GM18507 (cell line): ENCODE data around the gene NT5C3B.
"Not testable (repeated sequence)": the region's sequence is repeated elsewhere in the genome, so short reads cannot be mapped to it uniquely, and the experiment has no call there.

Experiments used
- DNase-seq: peaks from one replicate; pipeline ENCODE4 v3.0.0; 2011; ENCODE audit warnings: low read depth; ENCODE audit not compliant: insufficient read length; ENCODE audit errors: extremely low spot score
- FAIRE-seq: peaks from 2 replicates; lab custom pipeline; 2011; peaks lifted over from hg19 to GRCh38; lab: Jason Lieb, UNC

NT5C3B gene

DNA sequence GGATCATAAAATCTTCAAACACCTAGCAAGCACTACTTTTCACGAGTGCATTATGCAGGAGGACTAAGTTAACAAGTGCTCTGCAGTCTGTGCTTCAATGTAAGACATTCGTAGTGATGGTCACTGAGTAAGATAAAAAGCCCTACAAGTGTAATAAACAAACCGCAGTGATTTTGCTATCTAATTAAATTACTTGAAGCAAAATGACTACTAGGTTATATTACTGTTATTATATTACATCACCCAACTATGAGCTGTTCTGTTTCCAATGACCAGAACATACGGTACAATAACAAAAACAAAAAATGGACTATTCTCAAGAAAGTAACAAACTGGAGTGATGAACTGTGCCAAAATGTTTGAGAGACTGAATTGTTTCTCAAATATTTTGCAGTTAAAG, 12.8 kb upstream of the NT5C3B start:
- DNase-seq (no peak), FAIRE-seq (no peak)

- no peak for DNase-seq
- FAIRE-seq = no peak
Observed at GRCh38 chr17:41844971-41845370, 8.9 kb upstream of the NT5C3B start.

DNA sequence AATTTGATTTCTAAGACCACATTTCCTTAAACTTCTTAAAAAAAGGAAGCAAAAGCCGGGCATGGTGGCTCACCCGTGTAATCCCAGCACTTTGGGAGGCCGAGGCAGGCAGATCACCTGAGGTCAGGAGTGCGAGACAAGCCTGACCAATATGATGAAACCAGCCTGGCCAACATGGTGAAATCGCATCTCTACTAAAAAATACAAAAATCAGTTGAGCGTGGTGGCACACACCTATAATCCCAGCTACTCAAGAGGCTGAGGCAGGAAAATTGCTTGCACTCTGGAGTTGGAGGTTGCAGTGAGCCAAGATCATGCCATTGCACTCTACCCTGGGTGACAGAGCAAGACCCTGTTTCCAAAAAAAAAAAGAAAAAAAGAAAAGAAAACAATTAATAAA, 4.7 kb upstream of the NT5C3B start:
- FAIRE-seq, DNase-seq: not testable (repeated sequence)

DNA sequence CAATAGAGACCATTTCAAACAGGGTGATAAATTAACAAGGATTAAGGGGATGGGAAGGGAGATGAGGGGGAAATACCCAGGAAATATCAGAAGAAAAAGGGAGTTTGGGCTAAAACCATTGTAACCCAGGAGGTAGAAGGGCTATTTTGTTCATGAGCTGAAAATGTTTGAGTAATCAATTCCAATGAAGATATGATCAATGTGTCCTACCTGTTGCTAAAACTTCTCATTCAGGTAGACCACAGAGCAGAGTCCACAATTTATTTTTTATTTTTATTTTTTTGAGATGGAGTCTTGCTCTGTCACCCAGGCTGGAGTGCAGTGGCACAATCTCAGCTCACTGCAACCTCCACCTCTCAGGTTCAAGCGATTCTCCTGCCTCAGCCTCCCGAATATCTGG, 3.4 kb upstream of the NT5C3B start:
- not testable (repeated sequence) for FAIRE-seq, DNase-seq

GRCh38 chr17:41837761-41838538, 1.9 kb upstream of the NT5C3B start, which contains the start of gene KLHL10:
Gene KLHL10 (plus strand): TSS chr17:41837825. CDS start chr17:41837933, 108 bp downstream.
- FAIRE-seq (no peak), DNase-seq (no peak)

DNA sequence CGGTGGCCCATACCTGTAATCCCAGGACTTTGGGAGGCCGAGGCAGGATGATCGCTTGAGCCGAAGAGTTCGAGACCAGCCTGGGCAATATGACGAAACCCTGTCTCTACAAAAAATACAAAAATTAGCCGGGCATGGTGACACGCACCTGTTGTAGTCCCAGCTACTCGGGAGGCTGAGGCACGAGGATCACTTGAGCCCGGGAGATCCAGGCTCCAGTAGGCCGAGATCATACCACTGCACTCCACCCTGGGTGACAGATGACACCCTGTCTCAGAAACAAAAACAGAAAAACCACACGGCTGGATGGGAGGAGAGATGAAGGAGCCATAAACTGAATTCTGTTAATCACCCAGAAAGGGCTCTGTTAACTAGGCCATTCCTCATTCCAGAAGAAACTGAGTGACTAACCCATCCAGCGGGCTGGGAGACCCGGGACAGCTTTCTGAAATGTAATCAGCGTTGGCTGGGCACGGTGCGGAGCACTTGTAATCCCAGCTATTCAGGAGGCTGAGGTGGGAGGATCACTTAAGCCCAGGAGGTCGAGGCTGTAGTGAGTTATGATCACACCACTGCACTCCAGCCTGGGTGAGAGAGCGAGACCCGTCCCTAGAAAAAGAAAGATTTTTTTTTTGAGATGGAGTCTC, 641 bp upstream of the NT5C3B start:
- no peak for DNase-seq
- no peak for FAIRE-seq

- no peak for DNase-seq
- FAIRE-seq = no peak
Observed at GRCh38 chr17:41835214-41835799, 725 bp downstream of the NT5C3B start.

DNA sequence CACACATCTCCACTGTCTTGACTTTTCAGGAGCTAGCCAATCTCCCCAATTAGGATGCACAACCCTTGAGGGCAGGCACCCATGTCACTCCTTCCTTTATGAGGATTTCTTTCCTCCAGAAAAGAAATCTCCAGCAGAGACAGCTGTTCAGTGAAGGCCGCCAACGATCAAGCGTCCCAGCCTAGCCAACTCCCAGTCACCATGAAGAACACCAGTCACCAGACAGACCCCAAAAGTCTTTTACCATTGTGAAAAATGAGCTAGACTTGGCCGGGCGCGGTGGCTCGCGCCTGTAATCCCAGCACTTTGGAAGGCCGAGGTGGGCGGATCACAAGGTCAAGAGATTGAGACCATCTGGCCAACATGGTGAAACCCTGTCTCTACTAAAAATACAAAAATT, 6.1 kb downstream of the NT5C3B start:
- DNase-seq, FAIRE-seq: not testable (repeated sequence)

- DNase-seq (no peak), FAIRE-seq (no peak)
Observed at GRCh38 chr17:41825175-41825845, 10.7 kb downstream of the NT5C3B start.

GRCh38 chr17:41824086-41824485, 11.9 kb downstream of the NT5C3B start:
- DNase-seq (no peak), FAIRE-seq (no peak)

DNA sequence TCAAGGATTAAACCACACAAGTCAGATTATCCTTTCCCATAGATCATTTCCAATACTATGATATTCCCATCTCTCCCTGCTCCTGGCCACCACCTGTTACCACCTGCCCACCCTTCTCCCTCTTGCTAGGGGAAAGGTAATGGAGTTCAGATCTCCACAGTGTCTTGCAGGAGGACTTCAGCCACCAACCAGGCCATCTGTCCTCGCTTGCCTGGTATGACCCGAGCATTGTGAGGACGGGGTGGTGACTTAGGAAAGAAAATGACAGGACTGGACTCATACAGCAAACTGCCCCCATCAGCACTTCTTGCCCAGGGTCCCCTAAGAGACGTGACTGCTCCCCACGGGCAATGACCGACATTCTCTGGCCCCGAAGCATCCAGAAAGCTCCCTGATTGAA, 12.5 kb downstream of the NT5C3B start:
- no peak for FAIRE-seq
- DNase-seq = no peak

- FAIRE-seq (no peak), DNase-seq (no peak)
Observed at GRCh38 chr17:41823141-41823524, 12.9 kb downstream of the NT5C3B start.

DNA sequence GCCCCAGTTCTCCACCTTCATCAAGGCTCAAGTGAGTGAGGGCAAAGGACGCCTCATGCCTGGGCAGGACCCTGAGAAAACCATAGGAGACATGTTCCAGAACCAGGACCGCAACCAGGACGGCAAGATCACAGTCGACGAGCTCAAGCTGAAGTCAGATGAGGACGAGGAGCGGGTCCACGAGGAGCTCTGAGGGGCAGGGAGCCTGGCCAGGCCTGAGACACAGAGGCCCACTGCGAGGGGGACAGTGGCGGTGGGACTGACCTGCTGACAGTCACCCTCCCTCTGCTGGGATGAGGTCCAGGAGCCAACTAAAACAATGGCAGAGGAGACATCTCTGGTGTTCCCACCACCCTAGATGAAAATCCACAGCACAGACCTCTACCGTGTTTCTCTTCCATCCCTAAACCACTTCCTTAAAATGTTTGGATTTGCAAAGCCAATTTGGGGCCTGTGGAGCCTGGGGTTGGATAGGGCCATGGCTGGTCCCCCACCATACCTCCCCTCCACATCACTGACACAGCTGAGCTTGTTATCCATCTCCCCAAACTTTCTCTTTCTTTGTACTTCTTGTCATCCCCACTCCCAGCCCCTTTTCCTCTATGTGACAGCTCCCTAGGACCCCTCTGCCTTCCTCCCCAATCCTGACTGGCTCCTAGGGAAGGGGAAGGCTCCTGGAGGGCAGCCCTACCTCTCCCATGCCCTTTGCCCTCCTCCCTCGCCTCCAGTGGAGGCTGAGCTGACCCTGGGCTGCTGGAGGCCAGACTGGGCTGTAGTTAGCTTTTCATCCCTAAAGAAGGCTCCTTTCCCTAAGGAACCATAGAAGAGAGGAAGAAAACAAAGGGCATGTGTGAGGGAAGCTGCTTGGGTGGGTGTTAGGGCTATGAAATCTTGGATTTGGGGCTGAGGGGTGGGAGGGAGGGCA, 13.6 kb downstream of the NT5C3B start:
- no peak for DNase-seq
- no peak for FAIRE-seq

DNA sequence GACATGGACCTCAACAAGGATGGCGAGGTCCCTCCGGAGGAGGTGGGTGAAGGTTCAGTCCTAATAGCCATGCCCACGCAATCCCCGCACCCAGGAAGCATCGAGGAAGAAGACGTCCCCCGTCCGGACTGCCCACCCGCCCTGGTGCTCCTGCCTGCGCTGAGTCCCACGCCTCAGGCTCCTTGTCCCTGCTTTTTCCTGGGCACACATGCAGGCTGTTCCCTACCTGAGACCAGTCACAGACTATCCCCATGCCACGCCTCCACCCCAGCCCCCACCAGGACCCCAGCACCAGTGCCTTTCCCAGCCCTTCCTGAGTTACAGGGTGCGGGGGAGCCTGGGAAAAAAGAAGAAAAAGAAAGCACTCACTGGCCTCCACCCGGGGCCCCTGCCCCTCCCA, 14.3 kb downstream of the NT5C3B start:
- FAIRE-seq = no peak
- DNase-seq = no peak

DNA sequence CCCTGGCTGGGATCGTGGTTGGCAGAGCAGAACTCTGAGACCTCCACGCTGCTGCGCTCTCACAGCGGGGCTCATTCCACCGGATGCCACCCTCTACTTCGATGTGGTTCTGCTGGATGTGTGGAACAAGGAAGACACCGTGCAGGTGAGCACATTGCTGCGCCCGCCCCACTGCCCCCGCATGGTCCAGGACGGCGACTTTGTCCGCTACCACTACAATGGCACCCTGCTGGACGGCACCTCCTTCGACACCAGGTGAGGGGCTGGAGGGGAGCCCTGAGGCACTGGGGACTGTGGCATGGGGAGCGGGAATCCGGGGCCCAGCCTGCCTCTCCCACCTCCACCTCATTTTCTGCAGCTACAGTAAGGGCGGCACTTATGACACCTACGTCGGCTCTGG, 18.0 kb downstream of the NT5C3B start:
- FAIRE-seq = no peak
- no peak for DNase-seq

GRCh38 chr17:41816637-41817320, 19.3 kb downstream of the NT5C3B start:
- no peak for FAIRE-seq
- no peak for DNase-seq

- FAIRE-seq (no peak), DNase-seq (no peak)
Observed at GRCh38 chr17:41814195-41814594, 21.8 kb downstream of the NT5C3B start.

GRCh38 chr17:41813699-41814124, 22.3 kb downstream of the NT5C3B start:
- FAIRE-seq (no peak), DNase-seq (no peak)
